GM15510 (cell line): Measurements from ENCODE around the gene LRRN2.

Experiments used
- POLR2A ChIP-seq: IDR thresholded peaks from 3 replicates; pipeline ENCODE4 v1.6.1; 2011; ENCODE audit warnings: borderline replicate concordance; ENCODE audit not compliant: insufficient read length; ENCODE audit errors: extremely low read depth

LRRN2 gene

GRCh38 chr1:204684206-204684570 is 1.4 kb downstream of the LRRN2 start:
- TF ChIP-seq POLR2A: no peak

GRCh38 chr1:204683284-204684205 is 2.0 kb downstream of the LRRN2 start:
- no peak for TF ChIP-seq POLR2A

- TF ChIP-seq POLR2A: no peak
Measured at GRCh38 chr1:204680461-204680860, 5.1 kb downstream of the LRRN2 start.

- no peak for TF ChIP-seq POLR2A
Measured at GRCh38 chr1:204680051-204680450, 5.5 kb downstream of the LRRN2 start.

GRCh38 chr1:204678721-204679475 is 6.6 kb downstream of the LRRN2 start:
- TF ChIP-seq POLR2A: no peak

GRCh38 chr1:204677864-204678263 is 7.7 kb downstream of the LRRN2 start:
- no peak for TF ChIP-seq POLR2A

- TF ChIP-seq POLR2A: no peak
Measured at GRCh38 chr1:204676043-204676442, 9.5 kb downstream of the LRRN2 start.

- no peak for TF ChIP-seq POLR2A
Measured at GRCh38 chr1:204673909-204674649, 11.5 kb downstream of the LRRN2 start.

- TF ChIP-seq POLR2A: no peak
Measured at GRCh38 chr1:204673209-204673608, 12.3 kb downstream of the LRRN2 start.

GRCh38 chr1:204672482-204673121 is 12.9 kb downstream of the LRRN2 start:
- no peak for TF ChIP-seq POLR2A

GRCh38 chr1:204672069-204672468 is 13.5 kb downstream of the LRRN2 start:
- no peak for TF ChIP-seq POLR2A

- no peak for TF ChIP-seq POLR2A
Measured at GRCh38 chr1:204670152-204670927, 15.2 kb downstream of the LRRN2 start.

- TF ChIP-seq POLR2A: no peak
Measured at GRCh38 chr1:204669579-204669978, 16.0 kb downstream of the LRRN2 start.

- TF ChIP-seq POLR2A: no peak
Measured at GRCh38 chr1:204664384-204664651, 21.2 kb downstream of the LRRN2 start.
